Spleen (tissue), 11 donors: ENCODE results near the gene DNAJB6. TPM values are rescaled to one million over a fixed set of nuclear protein-coding genes. Genes with fewer than 3 reads are reported as not detected.
A peak's percentile ranks its signal among the peaks of the same experiment; 100 is the strongest.

Experiments used
- DNase-seq: peaks from one replicate; pipeline ENCODE4 v3.0.0-alpha.2; 2020
- H3K27ac ChIP-seq, 8 donors: fragments of 200-600 bp; sonication (generic) in 7 of 8; 1 replicate in 4 of 8; 2 replicates in 4 of 8; pipeline versions ENCODE4 v1.5.0 to v1.8.0; 2016 to 2021; ENCODE audit warnings: inconsistent platforms in 4 of 8, mild to moderate bottlenecking in 4 of 8, moderate library complexity in 1 of 8
- H3K27me3 ChIP-seq, 7 donors: fragments of 200-600 bp; sonication (generic) in 6 of 7; replicated peaks in 1 of 7; 1 replicate in 4 of 7; 2 replicates in 3 of 7; pipeline versions ENCODE4 v1.5.0 to v1.8.0; 2016 to 2021; ENCODE audit warnings: inconsistent platforms in 3 of 7, mild to moderate bottlenecking in 1 of 7
- H3K36me3 ChIP-seq, 6 donors: fragments of 200-600 bp; sonication (generic) in 5 of 6; 1 replicate in 4 of 6; 2 replicates in 2 of 6; pipeline versions ENCODE4 v1.5.0 to v1.8.0; 2016 to 2021; ENCODE audit warnings: inconsistent platforms in 2 of 6
- H3K4me1 ChIP-seq, 6 donors: fragments of 200-600 bp; sonication (generic) in 5 of 6; 1 replicate in 3 of 6; 2 replicates in 3 of 6; pipeline versions ENCODE4 v1.5.0 to v1.8.0; 2016 to 2021; ENCODE audit warnings: inconsistent platforms in 3 of 6
- H3K4me3 ChIP-seq, 8 donors: fragments of 200-600 bp; sonication (generic) in 7 of 8; 1 replicate in 4 of 8; 2 replicates in 4 of 8; pipeline versions ENCODE4 v1.5.0 to v1.8.0; 2016 to 2021; ENCODE audit warnings: inconsistent platforms in 4 of 8, mild to moderate bottlenecking in 4 of 8, moderate library complexity in 2 of 8
- H3K9me3 ChIP-seq, 8 donors: fragments of 200-600 bp; sonication (generic) in 7 of 8; 1 replicate in 4 of 8; 2 replicates in 4 of 8; pipeline versions ENCODE4 v1.5.0 to v1.8.0; 2016 to 2021; ENCODE audit warnings: inconsistent platforms in 4 of 8
- CTCF ChIP-seq, 11 experiments: fragments of 200-600 bp in 7 of 11; fragments of 450-650 bp in 4 of 11; sonication (generic) in 4 of 11; IDR thresholded peaks in 8 of 11; conservative IDR thresholded peaks in 3 of 11; 1 replicate in 7 of 11; 2 replicates in 4 of 11; pipeline versions ENCODE4 v1.4.0 to v1.8.0; 2016 to 2021; ENCODE audit warnings: antibody characterized with exemption in 11 of 11, inconsistent platforms in 4 of 11, mild to moderate bottlenecking in 1 of 11
- POLR2A ChIP-seq, 3 donors: fragments of 450-650 bp; IDR thresholded peaks; one replicate each; pipeline ENCODE4 v1.5.1; 2017; ENCODE audit warnings: antibody characterized with exemption in 3 of 3, mild to moderate bottlenecking in 1 of 3
- POLR2AphosphoS5 ChIP-seq, 3 donors: sonication (generic); formaldehyde crosslinking; IDR thresholded peaks; one replicate each; pipeline ENCODE4 v1.5.1; 2017; ENCODE audit warnings: antibody characterized with exemption in 3 of 3
- WGBS, 5 donors: extraction: QIAGEN DNeasy Blood & Tissue Kit in 3 of 5; methylation state at CpG; one replicate each; pipeline versions ENCODE4 v1.1.5 to v1.1.7; 2013 to 2018; 5-methylcytosine and 5-hydroxymethylcytosine counted together
- intact Hi-C: fragments of 100-400 bp; cut with DNase I; formaldehyde crosslinking; loops from one replicate; pipeline ENCODE4 v1.15.0; 2023; ENCODE audit warnings: low total_unique reads
- polyA plus RNA-seq, 3 donors: library from polyadenylated mRNA; stranded (reverse); fragments of 200-250 nt; gene quantifications; one replicate each; pipeline ENCODE4 v1.2.1, GENCODE V29; 2013
- total RNA-seq, 7 donors: library from RNA; depleted of rRNA in 3 of 7; stranded (reverse); fragments of >200 nt in 3 of 7; fragmentation: NEBNext Ultra II Directional in 4 of 7; extraction: Animal tissue kit (Norgen Biotek cat#: 25700) in 4 of 7; gene quantifications; one replicate each; pipeline versions ENCODE4 v1.1.0 to v1.2.1, GENCODE V29; 2016 to 2021
- donor health status: healthy with polysubstance abuse.
- donor health status: DM: no; HTN: no; CAD: no; lungs with moderate emphysema.
- donor health status: DM: no; HTN: no; CAD: no.
- donor health status: Bipolar disorder and iron deficiency.
- donor health status: healthy.
- donor health status: DM: no; HTN: no; CAD: no.
- donor health status: DM: yes; HTN: yes; CAD: no.

The DNAJB6 gene
- total and polyA plus RNA-seq, 10 donors = 37.7 to 115 (median 92.0) TPM

GRCh38 chr7:157423348-157423747, 86.5 kb downstream of the DNAJB6 start:
- Histone ChIP-seq H3K27me3 (no peaks in the 10 kb centered on the region), H3K4me1 (no peaks in the 10 kb centered on the region), H3K36me3 (peaks cover 0 to 52% (median 5%) of the 10 kb centered on the region in 6 donors), H3K9me3 (no peaks in the 10 kb centered on the region), H3K4me3 (no peak overlapping the region), H3K27ac (no peak overlapping the region)
- DNase-seq = no peak
- intact Hi-C loops = no loop called here
- TF ChIP-seq POLR2A (IDR thresholded peaks at IDR 0.05) (no peak), POLR2AphosphoS5 (IDR thresholded peaks at IDR 0.05) (peak in 1 of 3 donors; percentile 15), CTCF (IDR thresholded peaks at IDR 0.05 in 8 of 11, conservative IDR thresholded peaks at IDR 0.05 in 3 of 11) (no peak)
- 57 to 68% (median 67%) methylated on average over 12 of the region's 12 CpGs for WGBS, 5 donors

DNA sequence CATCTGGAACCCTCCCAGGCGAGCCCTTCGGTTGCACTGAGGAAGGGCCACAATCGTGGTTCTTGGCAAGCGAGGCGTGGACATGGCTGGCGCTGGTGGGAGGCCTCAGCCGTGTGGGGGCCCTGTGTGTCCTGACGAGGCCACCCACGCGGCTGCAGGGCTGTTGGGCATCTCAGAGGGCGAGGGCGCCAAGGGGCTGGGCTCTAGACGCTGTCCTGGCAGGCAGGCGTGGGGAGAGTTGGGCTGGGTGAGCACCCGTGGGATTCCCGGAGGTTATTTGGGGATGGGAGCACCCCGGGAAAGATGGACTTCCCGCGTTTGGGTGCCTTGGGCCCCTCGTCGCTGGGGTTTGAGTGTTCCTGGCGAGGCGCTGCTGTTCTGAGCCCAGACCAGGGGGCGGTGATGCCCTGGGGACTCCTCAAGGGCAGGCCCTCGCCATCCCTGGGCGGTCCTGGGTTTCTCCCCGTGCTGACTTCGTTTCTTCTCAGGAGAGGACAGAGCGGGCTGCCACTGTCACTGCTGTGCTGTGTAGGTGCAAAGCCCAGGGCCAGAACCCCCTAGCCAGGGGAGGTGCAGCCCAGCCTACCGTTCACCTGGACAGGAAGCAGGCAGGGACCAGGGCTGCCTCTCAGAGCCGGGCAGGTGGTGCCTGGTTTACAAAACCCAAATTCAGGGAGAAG, 87.2 kb downstream of the DNAJB6 start:
- no peak overlapping the region for H3K27ac ChIP-seq
- intact Hi-C loops = no loop called here
- no peaks in the 10 kb centered on the region for H3K27me3 ChIP-seq
- no peak overlapping the region for H3K4me3 ChIP-seq
- WGBS, 5 donors = 78 to 90% (median 88%) methylated on average over 25 to 31 of the region's 31 CpGs
- H3K36me3 ChIP-seq = peaks cover 0 to 45% (median 0%) of the 10 kb centered on the region in 6 donors
- DNase-seq = no peak
- no peaks in the 10 kb centered on the region for H3K9me3 ChIP-seq
- TF ChIP-seq CTCF (IDR thresholded peaks at IDR 0.05 in 8 of 11, conservative IDR thresholded peaks at IDR 0.05 in 3 of 11) = no peak
- peak in 1 of 3 donors; percentile 35 for TF ChIP-seq POLR2AphosphoS5 (IDR thresholded peaks at IDR 0.05)
- no peaks in the 10 kb centered on the region for H3K4me1 ChIP-seq

- WGBS, 5 donors = 85 to 95% (median 87%) methylated on average over 7 to 18 of the region's 18 CpGs
- Histone ChIP-seq H3K9me3 (no peaks in the 10 kb centered on the region), H3K4me1 (no peaks in the 10 kb centered on the region), H3K4me3 (no peak overlapping the region), H3K27ac (no peak overlapping the region), H3K27me3 (no peaks in the 10 kb centered on the region), H3K36me3 (peaks cover 0 to 36% (median 0%) of the 10 kb centered on the region in 6 donors)
- DNase-seq = no peak
- intact Hi-C loops = no loop called here
- TF ChIP-seq CTCF (IDR thresholded peaks at IDR 0.05 in 8 of 11, conservative IDR thresholded peaks at IDR 0.05 in 3 of 11) = no peak
- TF ChIP-seq POLR2AphosphoS5 (IDR thresholded peaks at IDR 0.05) = no peak
- no peak for TF ChIP-seq POLR2A (IDR thresholded peaks at IDR 0.05)
Measured at GRCh38 chr7:157425137-157425731, 88.4 kb downstream of the DNAJB6 start.

GRCh38 chr7:157425761-157426160, 89.0 kb downstream of the DNAJB6 start:
- no peak for TF ChIP-seq POLR2AphosphoS5 (IDR thresholded peaks at IDR 0.05)
- TF ChIP-seq CTCF (IDR thresholded peaks at IDR 0.05 in 8 of 11, conservative IDR thresholded peaks at IDR 0.05 in 3 of 11) = no peak
- TF ChIP-seq POLR2A (IDR thresholded peaks at IDR 0.05) = no peak
- 83 to 92% (median 88%) methylated on average over 19 of the region's 19 CpGs for WGBS, 5 donors
- DNase-seq = peak; percentile 47
- peaks cover 0 to 31% (median 0%) of the 10 kb centered on the region in 6 donors for H3K36me3 ChIP-seq
- H3K9me3 ChIP-seq = no peaks in the 10 kb centered on the region
- H3K27ac ChIP-seq = no peak overlapping the region
- no peaks in the 10 kb centered on the region for H3K4me1 ChIP-seq
- no peak overlapping the region for H3K4me3 ChIP-seq
- H3K27me3 ChIP-seq = no peaks in the 10 kb centered on the region
- intact Hi-C loops = no loop called here
